OCI-LY1 (cell line): ENCODE measurements around the gene B2M.

ENCODE experiments used
- H2AFZ ChIP-seq: fragments of 200-600 bp; sonication (generic), shearing (Covaris generic); 2 replicates; pipeline ENCODE4 v1.6.0; 2014; ENCODE audit warnings: antibody characterized with exemption, mild to moderate bottlenecking, low read length
- H3F3A ChIP-seq: fragments of 200-600 bp; sonication (generic), shearing (Covaris generic); 2 replicates; pipeline ENCODE4 v1.6.0; 2014; ENCODE audit warnings: mild to moderate bottlenecking, antibody characterized with exemption, low read length, moderate library complexity; ENCODE audit not compliant: insufficient read depth
- H3K27ac ChIP-seq: fragments of 200-600 bp; sonication (generic); 2 replicates; pipeline ENCODE4 v1.5.1; 2014; ENCODE audit warnings: low read length, mixed run types, mild to moderate bottlenecking, low read depth; ENCODE audit not compliant: poor library complexity, severe bottlenecking
- H3K27me3 ChIP-seq: fragments of 200-600 bp; sonication (generic); 2 replicates; pipeline ENCODE4 v1.6.0; 2014; ENCODE audit warnings: antibody characterized with exemption, mild to moderate bottlenecking, low read length, moderate library complexity; ENCODE audit not compliant: insufficient read depth
- H3K36me3 ChIP-seq: fragments of 200-600 bp; sonication (generic); 2 replicates; pipeline ENCODE4 v1.6.1; 2014; ENCODE audit warnings: mild to moderate bottlenecking, antibody characterized with exemption, low read length, moderate library complexity, mixed read lengths; ENCODE audit not compliant: insufficient read depth
- H3K4me1 ChIP-seq: fragments of 200-600 bp; sonication (generic); 2 replicates; pipeline ENCODE4 v1.5.1; 2014; ENCODE audit warnings: mild to moderate bottlenecking, low read length, moderate library complexity; ENCODE audit not compliant: insufficient read depth, severe bottlenecking
- H3K4me2 ChIP-seq: fragments of 200-600 bp; sonication (generic), shearing (Covaris generic); 2 replicates; pipeline ENCODE4 v1.6.1; 2014; ENCODE audit warnings: low read length
- H3K4me3 ChIP-seq: fragments of 200-600 bp; sonication (generic); 2 replicates; pipeline ENCODE4 v1.5.1; 2014; ENCODE audit warnings: low read length, low read depth, mild to moderate bottlenecking, mixed read lengths; ENCODE audit not compliant: poor library complexity, severe bottlenecking
- H3K79me2 ChIP-seq: fragments of 200-600 bp; shearing (Covaris generic); 2 replicates; pipeline ENCODE4 v1.6.1; 2016; ENCODE audit warnings: mixed run types, low read length, mixed read lengths; ENCODE audit not compliant: insufficient read depth
- H3K9ac ChIP-seq: fragments of 200-600 bp; sonication (generic), shearing (Covaris generic); 2 replicates; pipeline ENCODE4 v1.6.1; 2014; ENCODE audit warnings: mild to moderate bottlenecking, low read length, mixed read lengths
- H3K9me2 ChIP-seq: fragments of 200-600 bp; sonication (generic), shearing (Covaris generic); 2 replicates; pipeline ENCODE4 v1.6.1; 2014; ENCODE audit warnings: low read depth, mild to moderate bottlenecking, low read length, mixed read lengths
- H3K9me3 ChIP-seq: fragments of 200-600 bp; shearing (Covaris generic); 2 replicates; pipeline ENCODE4 v1.6.1; 2014; ENCODE audit warnings: low read length, mixed read lengths
- H4K20me1 ChIP-seq: fragments of 200-600 bp; sonication (generic), shearing (Covaris generic); 2 replicates; pipeline ENCODE4 v1.6.0; 2016; ENCODE audit warnings: mild to moderate bottlenecking, low read length; ENCODE audit not compliant: insufficient read depth
- EZH2 ChIP-seq: fragments of 200-600 bp; sonication (generic), shearing (Covaris generic); IDR thresholded peaks from 2 replicates; pipeline ENCODE4 v1.8.0; 2017; ENCODE audit warnings: borderline replicate concordance, mixed run types, mild to moderate bottlenecking, antibody characterized with exemption, low read length, moderate library complexity, mixed read lengths
- TF ChIP-seq, protein P1 (sequence below): fragments of 200-600 bp; sonication (generic), shearing (Covaris generic); IDR thresholded peaks from 2 replicates; pipeline ENCODE4 v1.5.1; 2017; ENCODE audit warnings: mild to moderate bottlenecking, antibody characterized with exemption, low read length, moderate library complexity, mixed read lengths

B2M gene

GRCh38 chr15:44668921-44669320 is 42.4 kb upstream of the B2M start:
- Histone ChIP-seq H3K9me2 (no peaks in the 10 kb centered on the region), H3K4me3 (no peak overlapping the region), H3K4me2 (no peak overlapping the region), H3F3A (no peaks in the 10 kb centered on the region), H3K9ac (no peak overlapping the region), H3K27me3 (no peaks in the 10 kb centered on the region), H3K36me3 (no peaks in the 10 kb centered on the region), H3K9me3 (no peaks in the 10 kb centered on the region), H4K20me1 (no peaks in the 10 kb centered on the region), H3K79me2 (no peaks in the 10 kb centered on the region), H3K27ac (no peak overlapping the region), H3K4me1 (peaks cover 35% of the 10 kb centered on the region), H2AFZ (no peak overlapping the region)
- TF ChIP-seq, protein P1, sequence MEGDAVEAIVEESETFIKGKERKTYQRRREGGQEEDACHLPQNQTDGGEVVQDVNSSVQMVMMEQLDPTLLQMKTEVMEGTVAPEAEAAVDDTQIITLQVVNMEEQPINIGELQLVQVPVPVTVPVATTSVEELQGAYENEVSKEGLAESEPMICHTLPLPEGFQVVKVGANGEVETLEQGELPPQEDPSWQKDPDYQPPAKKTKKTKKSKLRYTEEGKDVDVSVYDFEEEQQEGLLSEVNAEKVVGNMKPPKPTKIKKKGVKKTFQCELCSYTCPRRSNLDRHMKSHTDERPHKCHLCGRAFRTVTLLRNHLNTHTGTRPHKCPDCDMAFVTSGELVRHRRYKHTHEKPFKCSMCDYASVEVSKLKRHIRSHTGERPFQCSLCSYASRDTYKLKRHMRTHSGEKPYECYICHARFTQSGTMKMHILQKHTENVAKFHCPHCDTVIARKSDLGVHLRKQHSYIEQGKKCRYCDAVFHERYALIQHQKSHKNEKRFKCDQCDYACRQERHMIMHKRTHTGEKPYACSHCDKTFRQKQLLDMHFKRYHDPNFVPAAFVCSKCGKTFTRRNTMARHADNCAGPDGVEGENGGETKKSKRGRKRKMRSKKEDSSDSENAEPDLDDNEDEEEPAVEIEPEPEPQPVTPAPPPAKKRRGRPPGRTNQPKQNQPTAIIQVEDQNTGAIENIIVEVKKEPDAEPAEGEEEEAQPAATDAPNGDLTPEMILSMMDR: no peak
- TF ChIP-seq EZH2: no peak

- H3K9me3 ChIP-seq: no peaks in the 10 kb centered on the region
- no peaks in the 10 kb centered on the region for H3K36me3 ChIP-seq
- no peaks in the 10 kb centered on the region for H3K9me2 ChIP-seq
- H3K4me3 ChIP-seq: no peak overlapping the region
- H3K4me1 ChIP-seq: peaks cover 24% of the 10 kb centered on the region
- no peak overlapping the region for H3K9ac ChIP-seq
- H3K27me3 ChIP-seq: no peaks in the 10 kb centered on the region
- no peak overlapping the region for H3K27ac ChIP-seq
- H2AFZ ChIP-seq: no peak overlapping the region
- no peak overlapping the region for H3K4me2 ChIP-seq
- H3F3A ChIP-seq: no peaks in the 10 kb centered on the region
- no peaks in the 10 kb centered on the region for H3K79me2 ChIP-seq
- TF ChIP-seq, protein P1: no peak
- no peak for TF ChIP-seq EZH2
- H4K20me1 ChIP-seq: no peaks in the 10 kb centered on the region
Observed at GRCh38 chr15:44670087-44670950, 41.0 kb upstream of the B2M start.

GRCh38 chr15:44673639-44674038 is 37.7 kb upstream of the B2M start:
- no peak overlapping the region for H3K4me3 ChIP-seq
- H3K27ac ChIP-seq: no peak overlapping the region
- no peaks in the 10 kb centered on the region for H3K9me2 ChIP-seq
- TF ChIP-seq, protein P1: no peak
- TF ChIP-seq EZH2: no peak
- no peak overlapping the region for H3K9ac ChIP-seq
- no peaks in the 10 kb centered on the region for H3K27me3 ChIP-seq
- no peaks in the 10 kb centered on the region for H3K36me3 ChIP-seq
- no peaks in the 10 kb centered on the region for H3K79me2 ChIP-seq
- no peaks in the 10 kb centered on the region for H4K20me1 ChIP-seq
- peaks cover 7% of the 10 kb centered on the region for H3K4me1 ChIP-seq
- H3K9me3 ChIP-seq: no peaks in the 10 kb centered on the region
- H3F3A ChIP-seq: no peaks in the 10 kb centered on the region
- no peak overlapping the region for H2AFZ ChIP-seq
- no peak overlapping the region for H3K4me2 ChIP-seq
